ENCODE results near the gene KAT6B.
A peak's percentile ranks its signal among the peaks of the same experiment; 100 is the strongest.

Gene KAT6B

DNA sequence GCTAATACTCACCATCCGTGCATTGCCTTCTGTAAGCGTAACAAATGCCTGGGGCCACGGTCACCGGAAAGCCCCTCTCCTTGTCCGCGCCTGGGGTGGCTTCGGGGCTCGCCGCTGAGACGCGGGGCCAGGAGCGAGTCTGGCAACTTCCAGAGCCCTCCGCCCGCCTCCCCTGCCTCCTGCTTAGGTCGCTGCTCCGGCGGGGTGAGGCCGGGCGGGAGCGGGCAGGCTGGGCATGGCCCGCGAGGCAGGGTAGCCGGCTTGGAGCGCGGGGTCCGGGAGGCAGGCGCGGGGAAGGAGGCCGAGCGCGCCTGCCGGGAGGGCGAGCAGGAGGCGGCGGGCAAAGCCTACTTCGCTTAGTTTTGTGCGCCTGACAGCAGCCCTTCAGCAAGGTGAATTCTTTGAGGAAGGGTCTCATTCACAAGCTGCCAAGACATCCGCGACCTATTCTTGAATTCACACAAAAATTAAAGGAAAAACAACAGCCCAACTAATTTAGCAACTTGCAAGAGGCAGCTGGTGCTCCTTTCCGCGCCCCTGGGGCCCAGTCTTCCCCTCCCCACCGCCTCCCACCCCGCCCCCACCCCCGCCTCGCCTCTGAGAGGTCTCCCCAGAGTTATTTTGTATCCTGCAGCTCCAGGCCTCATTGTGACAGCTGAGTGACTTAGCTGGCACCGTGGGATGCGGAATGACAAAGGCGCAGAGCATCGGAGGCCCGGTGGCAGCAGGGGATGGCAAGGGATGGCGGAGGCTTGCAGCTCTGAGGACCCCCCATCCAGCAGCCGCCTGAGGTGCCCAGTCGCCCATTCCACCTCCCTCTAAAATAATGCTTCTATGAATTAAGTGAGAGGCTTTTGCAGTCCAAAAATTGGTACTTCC lies 12.8 kb upstream of the KAT6B start:
- TF ChIP-seq, protein P1, sequence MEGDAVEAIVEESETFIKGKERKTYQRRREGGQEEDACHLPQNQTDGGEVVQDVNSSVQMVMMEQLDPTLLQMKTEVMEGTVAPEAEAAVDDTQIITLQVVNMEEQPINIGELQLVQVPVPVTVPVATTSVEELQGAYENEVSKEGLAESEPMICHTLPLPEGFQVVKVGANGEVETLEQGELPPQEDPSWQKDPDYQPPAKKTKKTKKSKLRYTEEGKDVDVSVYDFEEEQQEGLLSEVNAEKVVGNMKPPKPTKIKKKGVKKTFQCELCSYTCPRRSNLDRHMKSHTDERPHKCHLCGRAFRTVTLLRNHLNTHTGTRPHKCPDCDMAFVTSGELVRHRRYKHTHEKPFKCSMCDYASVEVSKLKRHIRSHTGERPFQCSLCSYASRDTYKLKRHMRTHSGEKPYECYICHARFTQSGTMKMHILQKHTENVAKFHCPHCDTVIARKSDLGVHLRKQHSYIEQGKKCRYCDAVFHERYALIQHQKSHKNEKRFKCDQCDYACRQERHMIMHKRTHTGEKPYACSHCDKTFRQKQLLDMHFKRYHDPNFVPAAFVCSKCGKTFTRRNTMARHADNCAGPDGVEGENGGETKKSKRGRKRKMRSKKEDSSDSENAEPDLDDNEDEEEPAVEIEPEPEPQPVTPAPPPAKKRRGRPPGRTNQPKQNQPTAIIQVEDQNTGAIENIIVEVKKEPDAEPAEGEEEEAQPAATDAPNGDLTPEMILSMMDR (IDR thresholded peaks at IDR 0.05; ENCODE audit: insufficient read depth, low read depth, low read length, missing control alignments), result no peak
- H3K4me3 ChIP-seq (ENCODE audit: low read length), result no peak overlapping the region
- DNase-seq (ENCODE audit: low read depth), result no peak

DNA sequence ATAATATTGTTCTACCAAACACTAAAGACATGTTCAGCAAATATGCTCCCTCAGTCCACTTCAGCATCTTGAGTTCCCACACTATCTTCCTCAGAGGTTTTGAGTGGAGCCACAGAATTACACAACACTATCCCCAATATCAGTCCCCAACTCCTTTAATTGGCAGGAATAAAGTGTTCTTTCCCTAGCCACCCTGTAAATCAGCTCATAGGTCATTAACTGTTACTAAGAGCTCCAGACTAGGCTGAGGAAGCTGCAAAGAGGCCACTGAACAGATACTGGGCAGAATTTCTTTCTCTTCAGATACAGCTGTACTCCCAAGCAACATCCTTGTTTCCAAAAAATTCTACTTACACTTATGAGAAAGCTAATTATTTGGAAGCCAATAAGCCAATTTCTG lies 11.6 kb upstream of the KAT6B start:
- no peak for DNase-seq (ENCODE audit: low read depth)
- H3K4me3 ChIP-seq (ENCODE audit: low read length), result no peak overlapping the region
- TF ChIP-seq, protein P1 (IDR thresholded peaks at IDR 0.05; ENCODE audit: insufficient read depth, low read depth, low read length, missing control alignments), result no peak

DNA sequence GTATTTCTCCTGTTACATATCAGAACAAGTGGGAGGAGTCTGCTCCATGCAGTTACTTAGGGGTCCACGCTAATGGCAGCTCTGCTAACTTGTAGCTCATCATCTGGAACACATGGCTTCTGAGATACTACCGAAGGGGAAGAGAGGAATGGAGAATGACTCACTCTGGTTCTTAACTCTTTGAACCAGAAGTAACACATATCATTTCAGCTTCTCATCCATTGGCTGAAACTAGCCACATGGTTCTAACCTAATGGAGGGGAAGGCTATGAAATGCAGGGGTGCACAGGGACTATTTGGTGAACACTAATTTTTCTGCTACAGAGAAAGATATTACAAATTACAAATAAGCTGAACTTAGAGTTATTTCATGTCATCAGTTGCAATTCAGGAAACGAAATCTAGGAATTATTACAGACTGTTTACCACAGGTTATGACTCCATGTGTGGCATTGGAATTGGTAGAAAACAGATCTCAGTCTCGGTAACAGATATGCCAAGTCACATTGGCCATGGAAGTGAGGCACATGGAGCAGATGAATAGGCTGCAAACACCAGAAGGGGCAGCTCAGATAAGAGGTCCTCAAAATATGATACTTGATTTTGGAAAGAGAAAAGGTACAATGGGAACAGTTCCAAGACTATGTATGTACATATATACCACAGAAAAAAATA lies 9.4 kb upstream of the KAT6B start:
- TF ChIP-seq, protein P1 (IDR thresholded peaks at IDR 0.05; ENCODE audit: insufficient read depth, low read depth, low read length, missing control alignments), result no peak
- no peak overlapping the region for H3K4me3 ChIP-seq (ENCODE audit: low read length)
- no peak for DNase-seq (ENCODE audit: low read depth)

DNA sequence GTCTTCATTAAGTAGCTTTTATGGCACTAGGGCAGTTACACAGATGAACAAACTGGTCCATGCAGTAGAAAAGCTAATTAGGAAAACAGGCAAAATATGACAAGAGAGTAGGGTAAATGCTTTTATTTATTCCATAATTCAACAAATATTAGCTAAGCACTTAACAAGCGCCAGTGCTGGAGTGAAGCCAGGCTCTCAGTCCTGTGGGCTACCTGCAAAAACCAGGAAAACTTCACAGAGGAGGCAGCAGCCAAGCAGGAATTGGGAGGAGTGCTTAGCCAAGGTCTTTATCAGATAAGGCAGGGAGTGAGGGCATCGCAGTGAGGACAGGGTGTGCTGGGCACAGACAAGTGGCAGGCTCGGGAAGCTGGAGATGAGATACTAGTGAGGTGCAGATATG lies 4.9 kb upstream of the KAT6B start:
- H3K4me3 ChIP-seq (ENCODE audit: low read length), result no peak overlapping the region

DNA sequence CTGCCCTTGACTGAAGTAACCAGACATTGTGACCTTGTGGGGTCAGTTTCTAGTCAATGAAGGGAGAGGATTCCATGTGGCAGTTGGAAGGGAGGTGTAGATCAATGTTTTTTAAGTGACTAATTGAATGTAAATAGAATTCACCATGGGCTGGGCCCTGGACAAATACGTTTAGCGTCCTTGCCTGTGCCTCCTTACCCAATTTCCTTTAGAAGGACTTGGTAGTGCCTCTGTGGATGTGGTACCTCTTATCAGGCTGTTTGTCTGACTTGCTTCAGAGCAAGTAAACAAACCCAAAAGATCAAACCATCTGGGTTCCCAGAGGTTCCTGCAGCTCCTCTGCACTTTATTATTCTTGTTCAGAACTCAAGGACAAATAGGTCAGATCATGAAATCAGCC lies 4.3 kb upstream of the KAT6B start:
- H3K4me3 ChIP-seq (ENCODE audit: low read length), result no peak overlapping the region
- no peak for DNase-seq (ENCODE audit: low read depth)
- TF ChIP-seq, protein P1 (IDR thresholded peaks at IDR 0.05; ENCODE audit: insufficient read depth, low read depth, low read length, missing control alignments), result no peak

More for the DNA sequence above, 4.9 kb upstream of the KAT6B start:
- TF ChIP-seq, protein P1 (IDR thresholded peaks at IDR 0.05; ENCODE audit: insufficient read depth, low read depth, low read length, missing control alignments), result no peak
- DNase-seq (ENCODE audit: low read depth), result no peak

DNA sequence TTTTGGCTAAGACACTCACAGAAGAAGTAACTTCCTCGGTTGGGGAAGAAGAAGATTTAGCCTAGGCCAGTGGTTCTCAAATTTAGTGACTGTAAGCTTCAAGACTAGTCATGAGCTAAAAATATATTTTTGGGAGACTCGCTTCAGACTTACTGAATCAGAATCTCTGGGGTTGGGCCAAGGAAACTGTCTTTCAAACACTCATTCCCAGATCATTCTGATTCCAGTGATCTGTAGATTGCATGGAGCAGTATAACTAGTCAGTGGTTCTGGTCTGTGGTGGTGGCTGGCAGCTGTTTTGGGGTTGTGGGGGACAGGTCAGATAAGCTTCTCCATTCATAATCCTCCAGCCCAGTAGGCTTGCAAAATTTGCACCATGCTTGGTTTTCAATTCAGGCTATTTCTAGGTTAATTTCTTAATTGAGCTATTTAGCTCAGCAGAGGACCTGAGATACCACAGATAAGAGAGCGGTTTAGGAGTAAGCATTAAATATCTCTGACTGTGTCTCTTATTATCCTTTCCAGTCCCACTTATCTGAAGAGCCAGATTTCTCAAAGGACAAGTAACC lies 3.8 kb upstream of the KAT6B start:
- TF ChIP-seq, protein P1 (IDR thresholded peaks at IDR 0.05; ENCODE audit: insufficient read depth, low read depth, low read length, missing control alignments), result no peak
- H3K4me3 ChIP-seq (ENCODE audit: low read length), result no peak overlapping the region
- peak; percentile 17 for DNase-seq (ENCODE audit: low read depth)

Measured in epithelial cell of esophagus (primary cell).